A673 (cell line): ENCODE results near the gene SFSWAP. TPM values are rescaled to one million over a fixed set of nuclear protein-coding genes. Genes with fewer than 3 reads are reported as not detected.

ENCODE experiments used
- BruUV-seq: library from RNA; stranded (reverse); fragments of 400-500 nt; replicated peaks from 2 replicates; lab custom pipeline; 2021; lab: Mats Ljungman, UMichigan
- CTCF ChIA-PET: fragments of 300-600 bp; sonication (Branson Sonifier 250); formaldehyde crosslinking; loops from one replicate; lab custom pipeline; 2022; ENCODE audit warnings: antibody characterized with exemption; lab: Charles Lee
- POLR2A ChIA-PET: fragments of 300-600 bp; sonication (Branson Sonifier 250); formaldehyde crosslinking; loops from one replicate; lab custom pipeline; 2022; ENCODE audit warnings: antibody characterized with exemption; ENCODE audit not compliant: low non-redundant PET; lab: Charles Lee
- DNase-seq: peaks from one replicate; pipeline ENCODE4 v3.0.0-alpha.2; 2015; ENCODE audit warnings: low spot score
- H3K27ac ChIP-seq: fragments of 200-600 bp; sonication (generic); 2 replicates; pipeline ENCODE4 v1.5.1; 2016; ENCODE audit warnings: mixed run types, low read depth, mild to moderate bottlenecking, mixed read lengths, antibody characterized with exemption, low read length; ENCODE audit not compliant: poor library complexity, severe bottlenecking
- H3K27me3 ChIP-seq: fragments of 200-600 bp; sonication (generic); replicated peaks from 2 replicates; pipeline ENCODE4 v1.6.1; 2017; ENCODE audit warnings: mixed run types, low read depth, mild to moderate bottlenecking, mixed read lengths, antibody characterized with exemption, low read length; ENCODE audit not compliant: insufficient read depth, poor library complexity
- H3K36me3 ChIP-seq: fragments of 200-600 bp; sonication (generic); 2 replicates; pipeline ENCODE4 v1.6.1; 2016; ENCODE audit warnings: mixed run types, mild to moderate bottlenecking, mixed read lengths, antibody characterized with exemption, low read length; ENCODE audit not compliant: insufficient read depth, poor library complexity, severe bottlenecking
- H3K4me1 ChIP-seq: fragments of 200-600 bp; sonication (generic); 2 replicates; pipeline ENCODE4 v1.6.1; 2017; ENCODE audit warnings: mixed run types, mild to moderate bottlenecking, mixed read lengths, antibody characterized with exemption, low read length; ENCODE audit not compliant: insufficient read depth, poor library complexity, severe bottlenecking
- H3K4me3 ChIP-seq: fragments of 200-600 bp; sonication (generic); 2 replicates; pipeline ENCODE4 v1.5.1; 2016; ENCODE audit warnings: low read depth, mixed run types, mild to moderate bottlenecking, mixed read lengths, low read length; ENCODE audit not compliant: poor library complexity, severe bottlenecking
- H3K9me3 ChIP-seq: fragments of 200-600 bp; sonication (generic); 2 replicates; pipeline ENCODE4 v1.6.1; 2016; ENCODE audit warnings: mixed run types, low read depth, mild to moderate bottlenecking, mixed read lengths, antibody characterized with exemption, low read length; ENCODE audit not compliant: poor library complexity, severe bottlenecking
- EZH2 ChIP-seq: fragments of 200-600 bp; sonication (generic); IDR thresholded peaks from 2 replicates; pipeline ENCODE4 v1.6.1; 2017; ENCODE audit warnings: borderline replicate concordance, low read depth, mild to moderate bottlenecking, mixed read lengths, antibody characterized with exemption, low read length; ENCODE audit not compliant: poor library complexity, severe bottlenecking
- intact Hi-C: fragments of 100-400 bp; cut with micrococcal nuclease; formaldehyde crosslinking; loops from one replicate; pipeline ENCODE4 v1.10.0; 2022; ENCODE audit not compliant: unreplicated experiment
- total RNA-seq: library from RNA; stranded (reverse); gene quantifications from 2 replicates; pipeline ENCODE4 v1.2.3, GENCODE V29; 2021
- TF ChIP-seq, protein P1 (sequence below): fragments of 300-800, 200-600 bp; sonication (generic); conservative IDR thresholded peaks from 2 replicates; pipeline ENCODE4 v1.5.1; 2017; ENCODE audit warnings: low read depth, mild to moderate bottlenecking, antibody characterized with exemption, low read length, moderate library complexity, mixed read lengths

The SFSWAP gene
- total RNA-seq, 1 experiment from 2014 or later, result 66.4 TPM

DNA sequence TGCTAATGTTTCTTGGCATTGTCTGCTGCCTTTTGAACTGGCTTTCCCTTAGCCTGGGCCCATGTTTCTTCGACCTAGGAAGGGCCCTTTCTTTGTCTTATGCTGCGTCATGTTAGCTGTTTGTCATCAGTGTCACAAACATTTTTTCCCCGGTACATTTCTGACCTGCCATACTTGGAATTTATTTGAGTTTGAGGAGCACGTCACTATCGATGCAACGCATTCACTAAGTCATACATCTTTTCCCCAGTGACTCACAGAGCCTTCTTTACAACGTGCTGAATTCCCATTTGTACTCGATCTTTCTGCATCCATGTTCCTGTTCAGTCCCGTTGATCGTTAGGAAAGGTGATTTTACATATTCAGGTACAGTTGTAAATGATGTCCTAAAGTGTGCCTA lies 61.1 kb downstream of the SFSWAP start:
- no peak overlapping the region for H3K27ac ChIP-seq
- no peak for DNase-seq
- BruUV-seq, result no TSS peak
- CTCF ChIA-PET, result no interaction called here
- no peaks in the 10 kb centered on the region for H3K4me1 ChIP-seq
- H3K4me3 ChIP-seq, result no peak overlapping the region
- H3K27me3 ChIP-seq, result no peaks in the 10 kb centered on the region
- TF ChIP-seq, protein P1, sequence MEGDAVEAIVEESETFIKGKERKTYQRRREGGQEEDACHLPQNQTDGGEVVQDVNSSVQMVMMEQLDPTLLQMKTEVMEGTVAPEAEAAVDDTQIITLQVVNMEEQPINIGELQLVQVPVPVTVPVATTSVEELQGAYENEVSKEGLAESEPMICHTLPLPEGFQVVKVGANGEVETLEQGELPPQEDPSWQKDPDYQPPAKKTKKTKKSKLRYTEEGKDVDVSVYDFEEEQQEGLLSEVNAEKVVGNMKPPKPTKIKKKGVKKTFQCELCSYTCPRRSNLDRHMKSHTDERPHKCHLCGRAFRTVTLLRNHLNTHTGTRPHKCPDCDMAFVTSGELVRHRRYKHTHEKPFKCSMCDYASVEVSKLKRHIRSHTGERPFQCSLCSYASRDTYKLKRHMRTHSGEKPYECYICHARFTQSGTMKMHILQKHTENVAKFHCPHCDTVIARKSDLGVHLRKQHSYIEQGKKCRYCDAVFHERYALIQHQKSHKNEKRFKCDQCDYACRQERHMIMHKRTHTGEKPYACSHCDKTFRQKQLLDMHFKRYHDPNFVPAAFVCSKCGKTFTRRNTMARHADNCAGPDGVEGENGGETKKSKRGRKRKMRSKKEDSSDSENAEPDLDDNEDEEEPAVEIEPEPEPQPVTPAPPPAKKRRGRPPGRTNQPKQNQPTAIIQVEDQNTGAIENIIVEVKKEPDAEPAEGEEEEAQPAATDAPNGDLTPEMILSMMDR, result no peak
- TF ChIP-seq EZH2, result no peak
- intact Hi-C loops, result no loop called here
- H3K9me3 ChIP-seq, result no peaks in the 10 kb centered on the region
- peaks cover 22% of the 10 kb centered on the region for H3K36me3 ChIP-seq
- POLR2A ChIA-PET, result no interaction called here

DNA sequence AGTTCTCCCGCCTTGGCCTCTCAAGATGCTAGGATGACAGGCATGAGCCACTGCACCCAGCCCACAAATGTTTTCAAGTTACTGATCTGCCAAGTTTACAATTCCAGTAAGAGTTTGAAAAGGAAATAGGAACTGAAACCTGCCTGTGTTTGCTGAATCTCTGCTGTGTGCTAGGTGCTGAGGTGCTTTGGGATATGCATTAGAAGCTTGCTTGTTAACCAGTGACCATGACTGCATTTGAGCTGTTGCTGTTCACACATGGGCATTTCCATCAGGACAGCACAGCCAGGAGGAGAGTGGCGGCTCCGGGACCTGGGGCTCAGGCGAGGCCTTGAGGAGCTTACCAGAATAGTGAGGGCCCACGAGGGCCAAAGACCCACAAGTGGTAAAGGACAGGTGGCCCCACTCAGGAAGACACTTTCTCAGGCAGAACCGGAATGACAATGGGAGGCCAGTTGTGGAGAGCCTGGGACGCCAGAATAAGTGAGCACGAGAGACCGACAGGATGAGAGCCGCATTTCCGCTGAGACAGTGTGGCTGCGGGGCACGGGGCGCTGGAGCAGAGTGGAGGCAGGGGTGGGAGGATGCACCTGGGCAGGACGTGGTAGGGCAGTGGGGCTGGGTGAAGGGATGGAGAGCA lies 62.8 kb downstream of the SFSWAP start:
- TF ChIP-seq EZH2, result no peak
- Histone ChIP-seq H3K4me3 (no peak overlapping the region), H3K4me1 (no peaks in the 10 kb centered on the region), H3K27ac (no peak overlapping the region), H3K36me3 (peaks cover 22% of the 10 kb centered on the region), H3K27me3 (no peaks in the 10 kb centered on the region), H3K9me3 (no peaks in the 10 kb centered on the region)
- ChIA-PET POLR2A (no interaction called here), CTCF (no interaction called here)
- intact Hi-C loops, result no loop called here
- no TSS peak for BruUV-seq
- DNase-seq, result no peak

DNA sequence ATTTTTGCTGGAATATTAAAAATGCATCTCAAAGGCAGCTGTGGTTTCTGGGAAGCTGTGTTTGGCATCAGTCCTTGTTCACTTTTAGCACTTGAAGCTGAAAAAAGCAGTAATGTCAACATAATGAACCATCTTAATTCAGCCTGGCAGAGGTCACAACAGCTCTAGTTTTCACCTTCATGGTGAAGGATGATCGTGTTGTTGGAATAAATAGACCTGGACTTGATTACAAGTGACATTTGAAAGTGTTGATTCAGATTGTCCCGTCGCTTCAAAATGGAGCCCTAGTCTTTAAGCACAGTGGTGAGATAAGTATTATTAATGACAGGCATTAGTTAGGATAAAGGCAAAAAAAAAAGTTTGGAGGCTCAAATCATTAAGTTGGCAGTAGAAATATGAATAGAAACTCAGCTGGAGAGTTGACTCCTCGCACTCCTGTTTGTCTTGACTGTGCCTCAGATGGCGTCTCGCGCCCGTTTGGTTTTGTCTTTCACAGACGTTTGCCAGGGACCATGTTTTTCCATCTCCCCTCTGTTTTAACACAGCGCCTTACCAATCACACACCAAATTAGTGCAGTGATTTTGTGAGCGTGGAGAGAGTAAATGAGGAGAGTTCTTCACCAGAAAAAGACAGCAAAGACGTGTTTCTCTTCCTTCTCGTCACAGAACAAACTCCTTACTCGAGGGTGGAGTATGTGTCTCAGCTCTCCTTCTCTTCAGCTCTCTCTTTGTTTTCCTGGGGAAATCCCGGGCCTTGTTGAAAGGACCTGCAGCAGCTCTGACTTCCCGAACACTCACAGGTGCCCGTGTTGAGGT lies 63.9 kb downstream of the SFSWAP start:
- H3K36me3 ChIP-seq, result peaks cover 30% of the 10 kb centered on the region
- ChIA-PET CTCF (no interaction called here), POLR2A (no interaction called here)
- intact Hi-C loops, result no loop called here
- no peak overlapping the region for H3K4me3 ChIP-seq
- no peaks in the 10 kb centered on the region for H3K27me3 ChIP-seq
- no TSS peak for BruUV-seq
- no peaks in the 10 kb centered on the region for H3K9me3 ChIP-seq
- no peaks in the 10 kb centered on the region for H3K4me1 ChIP-seq
- no peak overlapping the region for H3K27ac ChIP-seq
- no peak for DNase-seq
- TF ChIP-seq, protein P1, result no peak
- TF ChIP-seq EZH2, result no peak
